ENCODE results near the gene PRPF39. TPM values are rescaled to one million over a fixed set of nuclear protein-coding genes. Genes with fewer than 3 reads are reported as not detected.

PRPF39 gene
- total RNA-seq, 1 donor from 2014 or later = 42.6 TPM

DNA sequence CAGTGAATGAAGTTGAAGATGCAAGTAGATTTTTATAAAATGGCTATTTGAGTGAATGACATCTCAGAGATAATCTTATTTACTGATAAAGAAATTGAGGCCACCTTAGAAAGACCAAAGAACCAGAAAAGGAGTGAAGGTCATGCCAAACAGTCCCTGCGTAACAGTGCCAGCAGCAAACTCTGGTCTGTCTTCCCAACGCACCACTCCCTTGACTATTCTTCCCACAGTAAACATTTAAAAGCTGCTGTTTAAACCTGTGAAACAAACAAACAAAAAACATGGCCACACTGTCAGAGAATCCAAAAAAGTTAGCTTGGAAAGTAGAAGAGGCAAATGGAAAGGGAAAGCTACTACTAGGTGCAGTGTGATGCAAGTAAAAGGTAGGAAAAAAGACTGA lies 1.5 kb upstream of the PRPF39 start:
- peaks cover 35% of the 10 kb centered on the region for H3K79me2 ChIP-seq (ENCODE audit: insufficient read depth, low read length)
- no peaks in the 10 kb centered on the region for H3K27me3 Mint-ChIP-seq (ENCODE audit: low read depth, unreplicated experiment)
- H4K20me1 ChIP-seq (ENCODE audit: insufficient read depth, low read length) = peaks cover 31% of the 10 kb centered on the region
- FAIRE-seq = no peak
- no peak overlapping the region for H3K27ac Mint-ChIP-seq (ENCODE audit: unreplicated experiment)
- H3K4me2 ChIP-seq (ENCODE audit: low read length) = no peak overlapping the region
- TF ChIP-seq EZH2 (IDR thresholded peaks at IDR 0.05; ENCODE audit: insufficient read depth, low read length) = no peak
- TF ChIP-seq CTCF (IDR thresholded peaks at IDR 0.05; ENCODE audit: insufficient read depth, low read depth, low read length) = no peak
- peaks cover 11% of the 10 kb centered on the region for H3K4me1 ChIP-seq (ENCODE audit: insufficient read depth, low read length)
- H2AFZ ChIP-seq (ENCODE audit: low read depth, low read length) = no peak overlapping the region
- no peaks in the 10 kb centered on the region for H3K27me3 ChIP-seq (ENCODE audit: insufficient read depth, low read length)
- no peak overlapping the region for H3K4me3 Mint-ChIP-seq (ENCODE audit: unreplicated experiment)
- no peak for DNase-seq (ENCODE audit: low read depth)
- H3K9me3 Mint-ChIP-seq (ENCODE audit: unreplicated experiment) = no peaks in the 10 kb centered on the region
- H3K4me1 Mint-ChIP-seq (ENCODE audit: low read depth, unreplicated experiment) = peaks cover 12% of the 10 kb centered on the region
- H3K4me3 ChIP-seq (ENCODE audit: insufficient read depth, low read depth, low read length) = no peak overlapping the region
- H3K9ac ChIP-seq (ENCODE audit: low read length) = no peak overlapping the region
- H3K36me3 ChIP-seq (ENCODE audit: insufficient read depth, low read length) = no peaks in the 10 kb centered on the region
- no peaks in the 10 kb centered on the region for H3K36me3 Mint-ChIP-seq (ENCODE audit: low read depth, unreplicated experiment)
- no peaks in the 10 kb centered on the region for H3K9me3 ChIP-seq (ENCODE audit: insufficient read depth, low read depth, low read length)
- no peak overlapping the region for H3K27ac ChIP-seq (ENCODE audit: low read depth, low read length)

DNA sequence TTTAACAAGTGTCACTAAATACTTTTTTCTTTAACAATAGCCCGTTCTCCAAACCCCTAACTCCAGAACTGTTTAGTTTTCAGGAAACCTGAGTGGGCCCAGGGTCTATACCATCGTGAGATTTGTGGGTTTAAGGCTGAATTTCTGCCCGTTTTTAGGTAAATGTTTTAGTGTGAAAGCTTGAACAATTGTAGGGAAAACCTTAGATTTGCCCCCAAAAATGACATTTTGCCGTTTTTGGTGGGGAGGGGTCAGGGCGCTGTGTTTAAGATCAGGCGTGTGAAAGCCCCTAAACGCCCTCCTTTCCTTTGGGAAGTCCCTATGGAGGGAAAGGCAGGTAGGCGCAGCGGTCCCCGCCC lies 320 bp upstream of the PRPF39 start:
- Histone ChIP-seq H3K4me3 (ENCODE audit: insufficient read depth, low read depth, low read length) (peak overlapping the region; percentile 72), H3K4me1 (ENCODE audit: insufficient read depth, low read length) (peaks cover 11% of the 10 kb centered on the region), H3K27me3 (ENCODE audit: insufficient read depth, low read length) (no peaks in the 10 kb centered on the region), H3K27ac (ENCODE audit: low read depth, low read length) (no peak overlapping the region), H3K79me2 (ENCODE audit: insufficient read depth, low read length) (peaks cover 47% of the 10 kb centered on the region), H3K4me2 (ENCODE audit: low read length) (peak overlapping the region; percentile 99), H3K9ac (ENCODE audit: low read length) (peak overlapping the region; percentile 94), H2AFZ (ENCODE audit: low read depth, low read length) (peak overlapping the region; percentile 94), H4K20me1 (ENCODE audit: insufficient read depth, low read length) (peaks cover 41% of the 10 kb centered on the region), H3K36me3 (ENCODE audit: insufficient read depth, low read length) (no peaks in the 10 kb centered on the region), H3K9me3 (ENCODE audit: insufficient read depth, low read depth, low read length) (no peaks in the 10 kb centered on the region)
- Mint-ChIP-seq H3K36me3 (ENCODE audit: low read depth, unreplicated experiment) (no peaks in the 10 kb centered on the region), H3K27me3 (ENCODE audit: low read depth, unreplicated experiment) (no peaks in the 10 kb centered on the region), H3K27ac (ENCODE audit: unreplicated experiment) (peak overlapping the region; percentile 81), H3K4me3 (ENCODE audit: unreplicated experiment) (peak overlapping the region; percentile 99), H3K9me3 (ENCODE audit: unreplicated experiment) (no peaks in the 10 kb centered on the region), H3K4me1 (ENCODE audit: low read depth, unreplicated experiment) (peaks cover 20% of the 10 kb centered on the region)
- FAIRE-seq (no peak), DNase-seq (ENCODE audit: low read depth) (no peak)
- TF ChIP-seq EZH2 (IDR thresholded peaks at IDR 0.05; ENCODE audit: insufficient read depth, low read length) (no peak), CTCF (IDR thresholded peaks at IDR 0.05; ENCODE audit: insufficient read depth, low read depth, low read length) (no peak)

DNA sequence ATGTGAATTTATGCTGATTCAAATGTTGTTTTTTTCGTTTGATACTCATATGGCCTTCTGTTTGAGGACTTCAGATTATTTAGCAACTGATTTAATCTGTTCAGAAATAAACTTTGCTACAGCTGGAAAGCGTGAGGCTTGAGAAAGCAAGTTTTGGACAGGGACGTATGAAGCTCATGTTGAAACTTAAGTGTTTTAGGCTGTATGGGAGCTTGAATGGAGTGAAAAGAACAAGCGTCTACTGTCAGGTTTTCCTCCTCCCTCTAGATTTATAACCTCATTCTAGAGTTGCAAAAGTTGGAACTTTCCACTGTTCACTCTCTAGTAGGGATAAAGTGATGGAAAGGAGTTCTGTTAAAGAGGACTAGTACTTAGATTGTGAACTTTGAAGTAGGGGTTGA lies 1.0 kb downstream of the PRPF39 start:
- peak overlapping the region; percentile 94 for H3K9ac ChIP-seq (ENCODE audit: low read length)
- peak overlapping the region; percentile 99 for H3K4me2 ChIP-seq (ENCODE audit: low read length)
- Mint-ChIP-seq H3K27ac (ENCODE audit: unreplicated experiment) (peak overlapping the region; percentile 91), H3K9me3 (ENCODE audit: unreplicated experiment) (no peaks in the 10 kb centered on the region), H3K27me3 (ENCODE audit: low read depth, unreplicated experiment) (no peaks in the 10 kb centered on the region), H3K36me3 (ENCODE audit: low read depth, unreplicated experiment) (no peaks in the 10 kb centered on the region), H3K4me1 (ENCODE audit: low read depth, unreplicated experiment) (peaks cover 31% of the 10 kb centered on the region), H3K4me3 (ENCODE audit: unreplicated experiment) (peak overlapping the region; percentile 99)
- no peak overlapping the region for H2AFZ ChIP-seq (ENCODE audit: low read depth, low read length)
- no peaks in the 10 kb centered on the region for H3K27me3 ChIP-seq (ENCODE audit: insufficient read depth, low read length)
- peaks cover 53% of the 10 kb centered on the region for H4K20me1 ChIP-seq (ENCODE audit: insufficient read depth, low read length)
- H3K4me1 ChIP-seq (ENCODE audit: insufficient read depth, low read length) = peaks cover 17% of the 10 kb centered on the region
- no peak for TF ChIP-seq CTCF (IDR thresholded peaks at IDR 0.05; ENCODE audit: insufficient read depth, low read depth, low read length)
- no peak for TF ChIP-seq EZH2 (IDR thresholded peaks at IDR 0.05; ENCODE audit: insufficient read depth, low read length)
- DNase-seq (ENCODE audit: low read depth) = peak; percentile 12
- H3K36me3 ChIP-seq (ENCODE audit: insufficient read depth, low read length) = no peaks in the 10 kb centered on the region
- H3K4me3 ChIP-seq (ENCODE audit: insufficient read depth, low read depth, low read length) = peak overlapping the region; percentile 93
- H3K79me2 ChIP-seq (ENCODE audit: insufficient read depth, low read length) = peaks cover 60% of the 10 kb centered on the region
- H3K9me3 ChIP-seq (ENCODE audit: insufficient read depth, low read depth, low read length) = no peaks in the 10 kb centered on the region
- H3K27ac ChIP-seq (ENCODE audit: low read depth, low read length) = peak overlapping the region; percentile 88
- no peak for FAIRE-seq
